ENCODE results near the gene KRTAP10-5.
"Not testable (repeated sequence)": the region's sequence is repeated elsewhere in the genome, so short reads cannot be mapped to it uniquely, and the experiment has no call there.

The KRTAP10-5 gene

DNA sequence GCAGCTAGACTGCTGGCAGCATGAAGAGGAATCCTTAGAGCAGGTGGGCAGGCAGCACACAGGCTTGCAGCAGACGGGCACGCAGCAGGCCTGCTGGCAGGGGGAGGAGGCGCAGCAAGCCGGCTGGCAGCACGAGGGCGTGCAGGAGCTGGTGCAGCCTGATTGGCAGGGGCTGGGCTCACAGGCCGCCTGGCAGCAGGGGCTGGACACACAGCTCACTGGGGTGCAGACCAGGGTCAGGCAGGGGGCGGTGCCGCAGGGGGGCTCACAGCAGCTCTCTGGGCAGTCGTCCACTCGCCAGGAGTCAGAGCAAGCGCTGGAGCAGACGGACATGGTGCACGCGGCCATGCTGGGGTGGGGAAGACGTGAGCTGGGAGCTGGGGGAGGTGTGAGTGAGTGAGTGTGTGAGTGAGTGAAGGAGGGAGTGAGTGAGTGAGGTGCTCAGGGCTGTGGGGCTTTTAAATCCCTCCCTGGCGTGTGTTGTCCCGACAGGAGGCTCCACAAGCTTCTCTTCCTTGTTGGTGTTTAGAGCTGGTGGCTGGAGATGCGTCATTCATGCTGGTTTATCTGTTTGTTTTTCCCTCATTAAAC is at the start of gene KRTAP10-5:
Gene KRTAP10-5 (minus strand): TSS at position 374 of the 591 bp plus-strand sequence. CDS start 26 bp downstream, at position 348.
- not testable (repeated sequence) for DNase-seq

DNA sequence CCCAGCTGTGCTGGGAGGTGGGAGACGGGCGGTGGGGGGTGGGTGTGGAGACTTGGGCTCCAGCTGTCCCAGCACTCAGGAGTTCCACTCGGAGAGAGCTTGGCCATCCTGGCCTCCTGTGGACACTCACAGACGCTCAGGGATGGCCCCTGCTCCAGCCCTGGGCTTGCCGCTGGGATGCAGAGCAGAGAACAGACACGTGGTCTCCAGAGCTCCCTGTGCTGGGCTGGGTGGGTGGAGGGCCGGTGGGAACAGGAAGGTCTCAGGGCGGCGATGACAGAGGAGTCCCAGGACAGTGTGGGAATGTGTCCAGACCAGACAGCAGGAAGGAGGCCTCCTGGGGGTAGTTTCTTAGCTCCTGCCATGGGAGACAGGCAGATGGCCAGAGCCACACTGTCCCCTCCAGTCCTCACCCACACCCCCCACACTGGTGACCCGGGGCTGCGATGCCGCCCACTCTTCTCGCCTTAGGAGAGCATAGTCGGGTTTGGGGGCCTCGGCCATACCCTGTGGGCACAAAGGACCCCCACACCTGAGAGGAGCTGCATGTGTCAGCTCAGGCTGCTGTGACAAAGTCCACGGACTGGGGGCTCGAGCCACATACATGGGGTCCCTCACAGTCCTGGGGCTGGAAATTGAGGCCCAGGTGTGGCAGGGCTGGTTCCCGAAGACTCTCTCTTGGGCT is 48.4 kb upstream of the KRTAP10-5 start:
- no peak for DNase-seq

DNA sequence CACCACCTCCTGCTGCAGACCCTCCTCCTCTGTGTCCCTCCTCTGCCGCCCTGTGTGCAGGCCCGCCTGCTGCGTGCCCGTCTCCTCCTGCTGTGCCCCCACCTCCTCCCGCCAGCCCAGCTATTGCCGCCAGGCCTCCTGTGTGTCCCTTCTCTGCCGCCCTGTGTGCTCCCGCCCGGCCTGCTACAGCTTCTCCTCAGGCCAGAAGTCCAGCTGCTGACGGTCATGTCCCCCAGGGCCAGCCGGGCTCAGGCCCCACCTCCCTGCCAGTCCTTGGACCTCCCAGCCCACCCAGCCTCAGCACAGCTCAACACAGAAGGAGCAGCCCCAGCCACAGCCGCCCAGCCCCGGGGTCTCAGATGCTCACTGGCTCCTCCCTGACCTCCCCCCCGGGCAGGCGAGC is 47.4 kb upstream of the KRTAP10-5 start:
- not testable (repeated sequence) for DNase-seq

DNA sequence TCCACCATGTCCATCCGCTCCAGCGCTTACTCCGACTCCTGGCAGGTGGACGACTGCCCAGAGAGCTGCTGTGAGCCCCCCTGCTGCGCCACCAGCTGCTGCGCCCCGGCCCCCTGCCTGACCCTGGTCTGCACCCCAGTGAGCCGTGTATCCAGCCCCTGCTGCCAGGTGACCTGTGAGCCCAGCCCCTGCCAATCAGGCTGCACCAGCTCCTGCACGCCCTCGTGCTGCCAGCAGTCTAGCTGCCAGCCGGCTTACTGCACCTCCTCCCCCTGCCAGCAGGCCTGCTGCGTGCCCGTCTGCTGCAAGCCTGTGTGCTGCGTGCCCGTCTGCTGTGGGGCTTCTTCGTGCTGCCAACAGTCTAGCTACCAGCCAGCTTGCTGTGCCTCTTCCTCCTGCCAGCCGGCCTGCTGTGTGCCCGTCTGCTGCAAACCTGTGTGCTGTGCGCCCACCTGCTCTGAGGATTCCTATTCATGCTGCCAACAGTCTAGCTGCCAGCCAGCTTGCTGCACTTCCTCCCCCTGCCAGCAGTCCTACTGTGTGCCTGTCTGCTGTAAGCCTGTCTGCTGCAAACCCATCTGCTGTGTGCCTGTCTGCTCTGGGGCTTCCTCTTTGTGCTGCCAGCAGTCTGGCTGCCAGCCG is 46.9 kb upstream of the KRTAP10-5 start:
- not testable (repeated sequence) for DNase-seq

DNA sequence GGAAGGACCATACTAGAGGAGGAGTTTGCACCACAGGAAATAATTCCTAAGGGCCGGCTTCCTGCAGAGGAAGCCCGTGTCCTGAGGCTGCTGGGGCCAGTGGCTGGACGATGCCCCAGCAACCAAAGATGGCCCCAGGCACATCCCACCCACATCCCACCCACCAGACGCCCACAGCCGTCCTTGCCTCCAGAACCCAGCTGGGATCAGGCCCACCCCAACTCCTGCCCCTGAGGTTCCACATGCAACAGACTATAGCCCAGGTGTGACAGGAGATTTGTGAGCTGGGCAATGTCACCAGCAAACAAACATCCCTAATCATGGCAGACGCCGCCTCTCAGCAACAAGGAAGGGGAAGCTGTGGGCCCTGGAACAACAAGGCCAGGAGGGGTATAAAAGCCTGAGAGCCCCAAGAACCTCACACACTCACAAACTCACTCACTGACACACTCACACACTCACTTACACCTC is 46.3 kb upstream of the KRTAP10-5 start, which contains the start of gene KRTAP10-9:
Gene KRTAP10-9 (plus strand): TSS at position 421 of the 471 bp plus-strand sequence. CDS start 79 bp downstream, outside the sequence.
- no peak for DNase-seq

DNA sequence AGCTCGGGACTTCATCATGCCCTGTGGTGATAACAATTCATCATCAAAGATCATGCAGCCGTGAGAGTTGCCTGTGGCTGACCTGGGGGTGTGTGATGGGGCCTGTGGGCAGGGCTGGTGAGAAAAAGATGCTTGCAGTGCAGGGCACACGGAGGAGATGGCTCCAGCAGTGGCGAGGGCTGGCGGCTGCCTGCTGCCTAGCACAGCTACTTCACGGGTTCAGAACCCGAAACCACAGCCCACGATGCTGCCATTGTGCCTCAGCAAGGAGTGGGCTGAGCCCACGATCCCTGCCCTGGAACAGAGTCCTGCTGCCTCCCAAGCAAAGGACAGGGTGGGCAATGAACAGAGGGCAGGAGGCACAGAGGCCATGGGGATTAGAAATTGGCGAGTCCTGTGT is 45.9 kb upstream of the KRTAP10-5 start:
- no peak for DNase-seq

- no peak for DNase-seq
Observed at GRCh38 chr21:44625756-44626155, 45.4 kb upstream of the KRTAP10-5 start.

- DNase-seq: no peak
Observed at GRCh38 chr21:44623575-44623974, 43.2 kb upstream of the KRTAP10-5 start.

DNA sequence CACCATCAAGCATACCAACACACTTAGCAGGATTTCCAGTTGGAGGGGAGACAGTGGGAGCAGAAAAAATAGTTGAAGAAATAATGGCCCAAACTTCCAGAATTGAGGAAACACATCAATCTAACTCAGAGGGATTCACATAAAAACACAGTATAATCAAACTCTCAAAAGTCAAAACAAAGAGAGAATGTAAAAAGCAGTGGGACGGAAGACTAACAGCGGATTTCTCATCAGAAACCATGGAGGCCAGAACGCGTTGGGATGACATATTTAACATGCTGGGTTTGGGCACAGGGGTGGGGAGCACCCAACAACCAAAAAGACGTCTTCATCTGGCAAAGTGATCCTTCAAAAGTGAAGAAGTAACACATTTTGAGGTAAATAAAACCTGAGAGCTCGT is 39.5 kb upstream of the KRTAP10-5 start:
- no peak for DNase-seq

DNA sequence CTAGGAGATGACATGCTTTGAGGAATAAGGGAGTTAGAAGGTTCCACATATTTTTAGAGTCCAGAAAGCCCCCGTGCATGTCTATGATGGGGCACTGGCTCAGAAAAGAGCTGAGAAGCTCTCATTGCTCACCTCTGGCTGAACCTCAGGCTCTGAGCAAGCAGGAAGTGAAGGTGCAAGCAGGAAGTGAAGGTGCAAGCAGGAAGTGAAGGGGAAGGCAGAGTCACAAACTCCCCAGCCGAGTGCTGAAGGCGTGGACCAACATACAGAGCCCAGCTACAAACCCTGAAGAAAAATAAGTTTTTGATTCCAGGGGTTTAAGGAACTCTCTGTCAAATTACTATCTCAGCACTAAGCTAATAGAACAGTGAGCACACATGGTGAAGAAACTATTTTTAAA is 38.5 kb upstream of the KRTAP10-5 start:
- no peak for DNase-seq

- no peak for DNase-seq
Observed at GRCh38 chr21:44618504-44618903, 38.1 kb upstream of the KRTAP10-5 start.

DNA sequence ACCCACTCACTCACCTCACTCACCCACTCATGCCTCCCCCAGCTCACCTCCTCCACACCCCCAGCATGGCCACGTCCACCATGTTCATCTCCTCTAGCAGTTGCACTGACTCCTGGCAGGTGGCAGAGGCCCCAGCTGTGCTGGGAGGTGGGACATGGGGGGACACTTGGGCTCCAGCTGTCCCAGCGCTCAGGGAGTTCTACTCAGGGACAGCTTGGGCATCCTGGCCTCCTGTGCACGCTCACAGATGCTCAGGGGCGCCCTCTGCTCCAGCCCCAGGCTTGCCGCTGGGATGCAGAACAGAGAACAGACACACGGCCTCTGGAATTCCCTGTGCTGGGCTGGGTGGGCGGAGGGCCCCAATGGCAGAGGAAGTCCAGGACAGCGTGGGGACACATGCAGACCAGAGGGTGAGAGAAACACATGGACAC is 36.7 kb upstream of the KRTAP10-5 start:
- DNase-seq: no peak

DNA sequence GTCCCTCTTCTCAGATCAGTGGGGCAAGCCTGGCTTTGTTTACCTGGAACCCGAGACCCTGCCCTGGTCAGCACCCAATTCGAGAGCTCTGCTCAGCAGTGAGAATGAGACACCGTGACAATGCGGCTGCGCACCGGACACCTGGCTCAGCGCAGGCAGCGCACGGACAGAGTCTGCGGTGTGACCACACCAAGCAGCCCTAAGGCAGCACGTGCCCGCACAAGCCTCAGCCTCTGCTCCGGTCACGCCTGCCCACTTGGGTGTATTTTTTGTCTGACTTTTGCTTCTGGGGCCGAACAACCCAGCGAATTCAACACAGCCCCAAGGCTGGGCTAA is 36.2 kb upstream of the KRTAP10-5 start:
- DNase-seq: no peak

DNA sequence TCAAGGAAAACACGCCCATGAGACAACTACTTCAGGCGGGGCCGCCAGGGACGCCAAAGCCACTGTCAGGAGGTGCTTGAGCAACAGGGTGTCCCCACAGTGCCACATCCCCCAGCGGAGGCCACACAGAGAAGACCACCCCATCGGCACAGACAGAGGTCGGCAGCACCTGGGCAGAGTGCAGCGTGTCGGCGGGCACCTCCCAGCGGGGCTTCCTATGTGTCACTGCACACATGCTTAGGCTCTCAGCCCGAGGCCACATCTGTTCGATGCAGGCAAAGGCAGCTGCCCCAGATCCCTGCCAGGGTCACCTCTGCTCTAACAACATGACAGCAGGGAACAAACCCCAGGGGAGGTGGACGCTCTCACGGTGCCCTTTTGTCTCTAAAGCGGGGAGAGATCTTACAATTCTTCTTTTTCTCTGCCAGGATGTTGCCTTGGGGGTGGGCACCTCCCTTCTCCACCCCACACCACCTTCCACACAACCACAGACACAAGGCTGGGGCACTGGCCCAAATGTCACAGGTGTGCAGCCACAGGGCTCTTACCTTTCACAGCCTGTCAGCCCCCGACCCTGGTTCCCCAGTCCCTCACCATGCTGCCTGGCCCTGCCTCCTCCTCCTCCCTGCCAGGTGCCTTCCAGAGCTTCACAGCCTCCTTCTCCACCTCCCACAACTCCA is 35.6 kb upstream of the KRTAP10-5 start:
- no peak for DNase-seq

- no peak for DNase-seq
Observed at GRCh38 chr21:44615466-44615865, 35.1 kb upstream of the KRTAP10-5 start.

GRCh38 chr21:44614961-44615391 is 34.6 kb upstream of the KRTAP10-5 start:
- DNase-seq: no peak

GRCh38 chr21:44614161-44614631 is 33.8 kb upstream of the KRTAP10-5 start:
- no peak for DNase-seq

DNA sequence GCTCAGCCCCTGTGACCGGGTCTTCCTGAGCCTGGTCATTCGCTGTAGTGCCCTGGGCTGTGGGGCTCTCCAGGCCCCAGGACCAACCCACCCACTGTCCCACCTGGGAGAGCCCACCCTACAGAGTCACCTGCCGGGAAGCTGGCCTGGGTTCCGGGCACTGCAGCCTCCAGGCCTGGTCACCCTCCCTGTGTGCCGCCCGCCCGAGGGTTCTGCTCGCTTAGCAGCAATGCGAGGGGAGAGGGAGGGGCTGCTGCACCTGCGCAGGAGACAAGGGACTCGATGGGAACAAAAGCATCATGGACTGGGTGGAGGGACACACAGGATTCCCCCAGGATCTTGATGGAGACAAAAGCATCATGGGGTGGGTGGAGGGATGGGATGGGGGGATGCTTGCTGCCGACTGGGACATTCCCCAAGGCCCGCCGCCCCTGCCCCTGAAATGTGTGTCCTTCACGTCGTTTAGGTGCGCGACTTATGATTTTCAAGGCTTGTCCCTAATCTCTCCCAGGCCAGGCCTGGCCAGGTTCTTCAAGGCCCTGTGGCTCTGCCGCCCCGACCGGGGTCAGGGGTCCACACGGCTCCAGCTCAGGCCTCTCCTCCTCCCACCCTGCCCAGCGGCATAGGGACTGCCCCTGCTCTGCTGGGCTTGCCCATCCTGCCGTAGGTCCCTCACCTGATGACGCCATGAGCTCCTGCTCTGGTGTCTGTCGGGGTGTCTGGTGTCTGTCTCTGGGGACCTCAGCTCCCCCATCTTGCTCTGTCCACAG is 33.2 kb upstream of the KRTAP10-5 start:
- no peak for DNase-seq

DNA sequence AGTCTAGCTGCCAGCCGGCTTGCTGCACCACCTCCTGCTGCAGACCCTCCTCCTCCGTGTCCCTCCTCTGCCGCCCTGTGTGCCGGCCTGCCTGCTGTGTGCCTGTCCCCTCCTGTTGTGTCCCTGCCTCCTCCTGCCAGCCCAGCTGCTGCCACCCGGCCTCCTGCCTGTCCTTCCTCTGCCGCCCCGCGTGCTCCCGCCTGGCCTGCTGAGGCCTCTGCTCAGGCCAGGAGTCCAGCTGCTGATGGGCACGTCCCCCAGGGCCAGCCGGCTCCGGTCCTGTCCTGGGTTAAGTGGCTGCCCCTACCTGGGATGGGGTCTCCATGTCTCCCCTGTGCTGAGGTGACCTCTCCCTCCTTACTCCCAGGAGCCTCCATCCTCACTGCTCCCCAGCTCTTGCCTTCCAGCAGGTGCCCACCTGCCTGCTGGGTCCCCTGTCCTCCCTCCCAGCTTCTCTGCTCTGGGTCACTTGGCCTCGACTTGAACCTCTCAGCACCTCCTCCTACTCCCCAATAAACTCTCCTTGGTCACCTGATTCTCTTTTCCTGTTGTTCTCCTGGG is 32.3 kb upstream of the KRTAP10-5 start:
- DNase-seq: no peak

DNA sequence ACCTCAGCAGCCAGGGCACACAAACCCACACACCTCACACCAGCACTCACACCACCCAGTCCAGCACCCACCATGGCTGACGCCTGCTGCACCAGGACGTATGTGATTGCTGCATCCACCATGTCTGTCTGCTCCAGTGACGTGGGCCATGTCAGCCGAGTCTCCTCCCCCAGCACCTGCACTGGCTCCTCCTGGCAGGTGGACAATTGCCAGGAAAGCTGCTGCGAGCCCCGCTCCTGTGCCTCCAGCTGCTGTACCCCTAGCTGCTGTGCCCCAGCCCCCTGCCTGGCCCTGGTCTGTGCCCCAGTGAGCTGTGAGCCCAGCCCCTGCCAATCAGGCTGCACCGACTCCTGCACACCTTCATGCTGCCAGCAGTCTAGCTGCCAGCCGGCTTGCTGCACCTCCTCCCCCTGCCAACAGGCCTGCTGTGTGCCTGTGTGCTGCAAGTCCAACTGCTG is 31.7 kb upstream of the KRTAP10-5 start, which contains the start of gene KRTAP10-8:
Gene KRTAP10-8 (plus strand): TSS at position 51 of the 458 bp plus-strand sequence. CDS start 22 bp downstream, at position 73.
- DNase-seq: no peak

DNA sequence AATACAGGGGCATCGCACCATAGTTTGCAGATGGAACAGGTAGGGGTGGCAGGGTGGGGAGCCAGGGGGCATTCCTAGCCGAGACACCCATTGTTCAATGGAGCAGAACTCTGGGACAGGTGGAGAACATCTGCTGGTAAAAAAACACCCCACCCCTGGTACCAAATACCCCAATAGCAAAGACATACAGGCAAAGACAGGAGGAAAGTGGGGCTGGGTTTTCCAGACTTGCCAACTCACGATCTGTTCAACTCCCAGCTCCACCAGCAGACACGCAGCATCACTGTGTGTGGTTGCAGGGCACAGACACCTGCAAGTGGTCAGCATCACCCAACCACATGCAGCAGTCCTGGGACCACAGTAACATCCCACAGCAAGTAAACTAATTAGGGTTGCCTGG is 31.1 kb upstream of the KRTAP10-5 start:
- no peak for DNase-seq

Measured in AML-193 (cell line).